ENCODE data around the gene REXO5.

The REXO5 gene

GRCh38 chr16:20768121-20768520 is 38.2 kb upstream of the REXO5 start:
- Histone ChIP-seq H2AFZ (ENCODE audit: low read length) (no peak overlapping the region), H3K4me3 (ENCODE audit: low read length) (no peak overlapping the region), H3K4me2 (ENCODE audit: low read depth, low read length) (no peak overlapping the region), H3K4me1 (ENCODE audit: low read length) (peaks cover 1% of the 10 kb centered on the region), H3K9ac (ENCODE audit: low read length) (no peak overlapping the region), H4K20me1 (ENCODE audit: insufficient read depth, low read length) (no peaks in the 10 kb centered on the region), H3K9me2 (replicated peaks; ENCODE audit: insufficient read depth, low read length) (no peaks in the 10 kb centered on the region), H3K9me3 (replicated peaks; ENCODE audit: insufficient read depth, low read length) (no peaks in the 10 kb centered on the region), H3K27me3 (replicated peaks; ENCODE audit: insufficient read depth, low read length) (no peaks in the 10 kb centered on the region), H3F3A (ENCODE audit: insufficient read depth, low read length) (peaks cover 5% of the 10 kb centered on the region; the same call in 1 of the 2 replicates), H3K79me2 (ENCODE audit: low read length) (no peaks in the 10 kb centered on the region), H3K27ac (ENCODE audit: low read length) (no peak overlapping the region), H3K36me3 (replicated peaks; ENCODE audit: insufficient read depth, low read length) (no peaks in the 10 kb centered on the region)
- TF ChIP-seq CTCF (IDR thresholded peaks at IDR 0.05; ENCODE audit: low read length) (no peak), EZH2 (optimal IDR thresholded peaks at IDR 0.05; ENCODE audit: low read depth, low read length) (no peak), EZH2phosphoT487 (IDR thresholded peaks at IDR 0.05; ENCODE audit: low read length) (no peak)
- DNase-seq = no peak

GRCh38 chr16:20768818-20769217 is 37.5 kb upstream of the REXO5 start:
- no peaks in the 10 kb centered on the region for H3K9me2 ChIP-seq (replicated peaks; ENCODE audit: insufficient read depth, low read length)
- no peaks in the 10 kb centered on the region for H3K9me3 ChIP-seq (replicated peaks; ENCODE audit: insufficient read depth, low read length)
- H3K4me1 ChIP-seq (ENCODE audit: low read length) = no peaks in the 10 kb centered on the region; the same call in 1 of the 2 replicates
- no peak overlapping the region for H3K4me3 ChIP-seq (ENCODE audit: low read length)
- no peaks in the 10 kb centered on the region for H3K36me3 ChIP-seq (replicated peaks; ENCODE audit: insufficient read depth, low read length)
- H4K20me1 ChIP-seq (ENCODE audit: insufficient read depth, low read length) = no peaks in the 10 kb centered on the region
- no peak overlapping the region for H3K4me2 ChIP-seq (ENCODE audit: low read depth, low read length)
- H3K9ac ChIP-seq (ENCODE audit: low read length) = no peak overlapping the region
- TF ChIP-seq EZH2phosphoT487 (IDR thresholded peaks at IDR 0.05; ENCODE audit: low read length) = no peak
- TF ChIP-seq EZH2 (optimal IDR thresholded peaks at IDR 0.05; ENCODE audit: low read depth, low read length) = no peak
- TF ChIP-seq CTCF (IDR thresholded peaks at IDR 0.05; ENCODE audit: low read length) = no peak
- H3K79me2 ChIP-seq (ENCODE audit: low read length) = no peaks in the 10 kb centered on the region
- DNase-seq = no peak
- H3K27ac ChIP-seq (ENCODE audit: low read length) = no peak overlapping the region
- no peak overlapping the region for H2AFZ ChIP-seq (ENCODE audit: low read length)
- no peaks in the 10 kb centered on the region for H3K27me3 ChIP-seq (replicated peaks; ENCODE audit: insufficient read depth, low read length)
- H3F3A ChIP-seq (ENCODE audit: insufficient read depth, low read length) = peaks cover 4% of the 10 kb centered on the region; the same call in 1 of the 2 replicates

GRCh38 chr16:20773679-20774078 is 32.6 kb upstream of the REXO5 start:
- no peaks in the 10 kb centered on the region for H3K27me3 ChIP-seq (replicated peaks; ENCODE audit: insufficient read depth, low read length)
- no peaks in the 10 kb centered on the region for H3K9me3 ChIP-seq (replicated peaks; ENCODE audit: insufficient read depth, low read length)
- no peak overlapping the region for H3K4me3 ChIP-seq (ENCODE audit: low read length)
- H4K20me1 ChIP-seq (ENCODE audit: insufficient read depth, low read length) = no peaks in the 10 kb centered on the region
- no peak for DNase-seq
- H2AFZ ChIP-seq (ENCODE audit: low read length) = no peak overlapping the region
- H3K79me2 ChIP-seq (ENCODE audit: low read length) = no peaks in the 10 kb centered on the region
- H3K4me2 ChIP-seq (ENCODE audit: low read depth, low read length) = no peak overlapping the region
- H3K4me1 ChIP-seq (ENCODE audit: low read length) = no peaks in the 10 kb centered on the region
- no peaks in the 10 kb centered on the region for H3F3A ChIP-seq (ENCODE audit: insufficient read depth, low read length)
- no peak overlapping the region for H3K9ac ChIP-seq (ENCODE audit: low read length)
- no peak overlapping the region for H3K27ac ChIP-seq (ENCODE audit: low read length)
- TF ChIP-seq EZH2 (optimal IDR thresholded peaks at IDR 0.05; ENCODE audit: low read depth, low read length) = no peak
- no peak for TF ChIP-seq CTCF (IDR thresholded peaks at IDR 0.05; ENCODE audit: low read length)
- no peak for TF ChIP-seq EZH2phosphoT487 (IDR thresholded peaks at IDR 0.05; ENCODE audit: low read length)
- H3K9me2 ChIP-seq (replicated peaks; ENCODE audit: insufficient read depth, low read length) = no peaks in the 10 kb centered on the region
- H3K36me3 ChIP-seq (replicated peaks; ENCODE audit: insufficient read depth, low read length) = no peaks in the 10 kb centered on the region

All from MM.1S (cell line).